Fibroblast of pulmonary artery (primary cell): ENCODE results near the gene SSTR1.

Experiments used
- DNase-seq: peaks from one replicate; pipeline ENCODE4 v3.0.0-alpha.2; 2010; ENCODE audit warnings: low read depth
- H3K4me3 ChIP-seq: replicated peaks from 2 replicates; pipeline ENCODE4 v1.5.1; 2011; ENCODE audit warnings: low read depth, mild to moderate bottlenecking, control low read depth, low read length, moderate library complexity
- TF ChIP-seq, protein P1 (sequence below): IDR thresholded peaks from 2 replicates; pipeline ENCODE4 v1.5.1; 2011; ENCODE audit warnings: mild to moderate bottlenecking, control low read depth, low read length, inconsistent platforms; ENCODE audit errors: missing control alignments

Gene SSTR1, protein sequence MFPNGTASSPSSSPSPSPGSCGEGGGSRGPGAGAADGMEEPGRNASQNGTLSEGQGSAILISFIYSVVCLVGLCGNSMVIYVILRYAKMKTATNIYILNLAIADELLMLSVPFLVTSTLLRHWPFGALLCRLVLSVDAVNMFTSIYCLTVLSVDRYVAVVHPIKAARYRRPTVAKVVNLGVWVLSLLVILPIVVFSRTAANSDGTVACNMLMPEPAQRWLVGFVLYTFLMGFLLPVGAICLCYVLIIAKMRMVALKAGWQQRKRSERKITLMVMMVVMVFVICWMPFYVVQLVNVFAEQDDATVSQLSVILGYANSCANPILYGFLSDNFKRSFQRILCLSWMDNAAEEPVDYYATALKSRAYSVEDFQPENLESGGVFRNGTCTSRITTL

GRCh38 chr14:38207736-38208617, at the start of gene SSTR1:
Gene SSTR1 (plus strand): TSS chr14:38207904. CDS start chr14:38209390, 1,486 bp downstream.
- DNase-seq, result peak; percentile 21
- TF ChIP-seq, protein P1, sequence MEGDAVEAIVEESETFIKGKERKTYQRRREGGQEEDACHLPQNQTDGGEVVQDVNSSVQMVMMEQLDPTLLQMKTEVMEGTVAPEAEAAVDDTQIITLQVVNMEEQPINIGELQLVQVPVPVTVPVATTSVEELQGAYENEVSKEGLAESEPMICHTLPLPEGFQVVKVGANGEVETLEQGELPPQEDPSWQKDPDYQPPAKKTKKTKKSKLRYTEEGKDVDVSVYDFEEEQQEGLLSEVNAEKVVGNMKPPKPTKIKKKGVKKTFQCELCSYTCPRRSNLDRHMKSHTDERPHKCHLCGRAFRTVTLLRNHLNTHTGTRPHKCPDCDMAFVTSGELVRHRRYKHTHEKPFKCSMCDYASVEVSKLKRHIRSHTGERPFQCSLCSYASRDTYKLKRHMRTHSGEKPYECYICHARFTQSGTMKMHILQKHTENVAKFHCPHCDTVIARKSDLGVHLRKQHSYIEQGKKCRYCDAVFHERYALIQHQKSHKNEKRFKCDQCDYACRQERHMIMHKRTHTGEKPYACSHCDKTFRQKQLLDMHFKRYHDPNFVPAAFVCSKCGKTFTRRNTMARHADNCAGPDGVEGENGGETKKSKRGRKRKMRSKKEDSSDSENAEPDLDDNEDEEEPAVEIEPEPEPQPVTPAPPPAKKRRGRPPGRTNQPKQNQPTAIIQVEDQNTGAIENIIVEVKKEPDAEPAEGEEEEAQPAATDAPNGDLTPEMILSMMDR, result no peak
- H3K4me3 ChIP-seq, result peak within 1 kb of the TSS; percentile 63

GRCh38 chr14:38158468-38158867, 49.2 kb upstream of the SSTR1 start:
- TF ChIP-seq, protein P1, result no peak
- H3K4me3 ChIP-seq, result no peak overlapping the region
- no peak for DNase-seq

- H3K4me3 ChIP-seq, result no peak overlapping the region
- DNase-seq, result no peak
Observed at GRCh38 chr14:38168416-38168815, 39.3 kb upstream of the SSTR1 start.

DNA sequence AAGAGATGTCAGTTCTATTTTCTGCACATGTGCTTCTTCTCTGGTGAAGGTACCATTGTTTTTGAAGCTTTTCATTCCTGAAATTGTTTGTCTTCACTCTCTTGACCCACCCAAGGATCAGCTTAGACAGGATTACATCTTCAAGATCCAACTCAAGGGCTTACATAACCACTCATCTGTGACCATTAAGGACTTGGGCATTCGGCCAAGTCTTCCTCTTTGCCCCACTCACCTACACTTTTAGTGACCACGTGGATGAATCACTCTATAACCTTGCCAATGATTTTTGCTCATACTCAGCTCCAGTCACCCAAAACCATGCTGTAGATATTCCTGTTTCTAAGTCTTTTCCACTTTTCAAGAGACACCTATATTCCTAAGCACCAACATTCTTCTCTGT, 36.5 kb upstream of the SSTR1 start:
- TF ChIP-seq, protein P1, result no peak
- DNase-seq, result no peak
- no peak overlapping the region for H3K4me3 ChIP-seq

More at GRCh38 chr14:38168416-38168815, 39.3 kb upstream of the SSTR1 start:
- TF ChIP-seq, protein P1, result no peak

GRCh38 chr14:38174711-38175110, 33.0 kb upstream of the SSTR1 start:
- TF ChIP-seq, protein P1, result no peak
- H3K4me3 ChIP-seq, result no peak overlapping the region
- no peak for DNase-seq

GRCh38 chr14:38175658-38176057, 32.0 kb upstream of the SSTR1 start:
- DNase-seq, result no peak
- H3K4me3 ChIP-seq, result no peak overlapping the region
- TF ChIP-seq, protein P1, result no peak
